GM12864 (cell line): ENCODE results near the gene ATXN7L3B.

Experiments
- DNase-seq: peaks from one replicate; pipeline ENCODE4 v3.0.0-alpha.2; 2011; ENCODE audit warnings: low read depth
- H3K4me3 ChIP-seq: 2 replicates; pipeline ENCODE4 v1.5.1; 2011; ENCODE audit warnings: mild to moderate bottlenecking, low read depth, low read length, control low read depth
- CTCF ChIP-seq: IDR thresholded peaks from 2 replicates; pipeline ENCODE4 v1.5.1; 2011; ENCODE audit warnings: low read depth, mild to moderate bottlenecking, moderate library complexity, low read length, control low read depth, inconsistent platforms; ENCODE audit errors: missing control alignments

Gene ATXN7L3B

GRCh38 chr12:74537126-74537706 is 419 bp upstream of the ATXN7L3B start:
- peak; percentile 43 for DNase-seq
- peak; percentile 50 for TF ChIP-seq CTCF
- H3K4me3 ChIP-seq, result peak overlapping the region; percentile 96

GRCh38 chr12:74538491-74539258 is 1.0 kb downstream of the ATXN7L3B start:
- peak overlapping the region; percentile 96 for H3K4me3 ChIP-seq
- no peak for DNase-seq
- no peak for TF ChIP-seq CTCF

- TF ChIP-seq CTCF, result no peak
- H3K4me3 ChIP-seq, result peak overlapping the region; percentile 96
- DNase-seq, result no peak
These were observed 1.6 kb downstream of the ATXN7L3B start for GRCh38 chr12:74539261-74539660.

GRCh38 chr12:74539765-74540526 is 2.3 kb downstream of the ATXN7L3B start:
- no peak for TF ChIP-seq CTCF
- no peak for DNase-seq
- H3K4me3 ChIP-seq, result peak overlapping the region; percentile 96

GRCh38 chr12:74541074-74541473 is 3.4 kb downstream of the ATXN7L3B start:
- no peak for TF ChIP-seq CTCF
- no peak for DNase-seq
- no peak overlapping the region for H3K4me3 ChIP-seq

GRCh38 chr12:74547249-74547648 is 9.6 kb downstream of the ATXN7L3B start:
- H3K4me3 ChIP-seq, result no peak overlapping the region
- DNase-seq, result no peak
- no peak for TF ChIP-seq CTCF
